ENCODE measurements around the gene SYT9. TPM values are rescaled to one million over a fixed set of nuclear protein-coding genes. Genes with fewer than 3 reads are reported as not detected.

SYT9 gene
- total and polyA plus RNA-seq, 2 experiments from 2014 or later, result not detected

MicroRNA genes within 50 kb of the gene (microRNA counts, 767-probe panel; counts per million panel counts)
- microRNA hsa-miR-302e, result 447 counts per million, percentile 86 among the panel's probes with 10 or more counts

Small RNA genes within 50 kb of the gene (microRNA-seq; reads per million reads assigned to microRNA genes)
- not detected for gene MIR302E (ENCODE audit: borderline number of aligned reads)

Small RNA genes within 50 kb of the gene (small RNA-seq; reads per million reads assigned to genes)
- gene MIR302E (ENCODE audit: low read depth, low replicate concordance), result not detected

Other genes starting within 250 kb of the SYT9 start
- gene ZNF214, start 231.6 kb upstream of the SYT9 start, total RNA-seq (2014; rRNA removed; shearing (Covaris generic)), result 1.3 and 2.1 TPM in 2 replicates
- gene ZNF214, start 231.6 kb upstream of the SYT9 start, polyA plus RNA-seq (2016; fragmentation: Nextera tagmentation; extraction: Ambion mirVana), result 1.3 and 2.4 TPM in 2 replicates
- not detected in 2 replicates for gene NLRP14, start 231.4 kb upstream of the SYT9 start, total RNA-seq (2014; rRNA removed; shearing (Covaris generic))
- gene NLRP14, start 231.4 kb upstream of the SYT9 start, polyA plus RNA-seq (2016; fragmentation: Nextera tagmentation; extraction: Ambion mirVana), result 0.13 TPM in 1 of 2 replicates, not detected in the other
- not detected in 2 replicates for gene RBMXL2, start 162.9 kb upstream of the SYT9 start, total RNA-seq (2014; rRNA removed; shearing (Covaris generic))
- not detected in 2 replicates for gene RBMXL2, start 162.9 kb upstream of the SYT9 start, polyA plus RNA-seq (2016; fragmentation: Nextera tagmentation; extraction: Ambion mirVana)
- gene OLFML1, start 233.6 kb downstream of the SYT9 start, total RNA-seq (2014; rRNA removed; shearing (Covaris generic)), result 0.32 TPM in 1 of 2 replicates, not detected in the other
- gene OLFML1, start 233.6 kb downstream of the SYT9 start, polyA plus RNA-seq (2016; fragmentation: Nextera tagmentation; extraction: Ambion mirVana), result 0.46 and 0.53 TPM in 2 replicates